GM10248 (cell line): ENCODE measurements around the gene LRR1.

ENCODE experiments used
- CTCF ChIA-PET: fragments of 300-600 bp; sonication (Branson Sonifier 250); formaldehyde crosslinking; extraction: SDS; loops from one replicate; lab custom pipeline; 2021; ENCODE audit warnings: antibody characterized with exemption; lab: Yijun Ruan, JAX
- POLR2A ChIA-PET: fragments of 350-650 bp; sonication (Branson Sonifier 250); formaldehyde crosslinking; extraction: SDS; loops from one replicate; lab custom pipeline; 2020; ENCODE audit warnings: antibody characterized with exemption; lab: Yijun Ruan, JAX
- DNase-seq: peaks from one replicate; pipeline ENCODE4 v3.0.0; 2012; ENCODE audit errors: extremely low spot score
- CTCF ChIP-seq: IDR thresholded peaks from 2 replicates; pipeline ENCODE4 v1.5.1; 2012; ENCODE audit warnings: mild to moderate bottlenecking, low read depth; ENCODE audit errors: extremely low read depth, missing control alignments, control extremely low read depth

Gene LRR1

GRCh38 chr14:49598485-49599300, at the start of gene LRR1:
LRR1 (plus strand) TSS chr14:49598940; CDS start chr14:49599021, 81 bp downstream.
- no peak for TF ChIP-seq CTCF
- peak; percentile 82 for DNase-seq
- CTCF ChIA-PET = interaction anchor here (0.6 to 3.1 kb wide), 8 partner anchors 9 to 263 kb away, joined by 3 to 44 read pairs (median 3); partner anchors contain the start of genes DNAAF2, MGAT2, NEMF and RPL36AL
- POLR2A ChIA-PET = interaction anchor here (0.7 to 1.7 kb wide), 4 partner anchors 12 to 264 kb away, joined by 5 to 11 read pairs (median 8); partner anchors contain the start of genes MGAT2, RPL36AL and RPS29

GRCh38 chr14:49549446-49549845, 49.3 kb upstream of the LRR1 start:
- CTCF ChIA-PET = interaction anchor here (1.0 to 1.2 kb wide), 2 partner anchors 8 to 88 kb away, joined by 3 read pairs; no protein-coding TSS in a partner anchor
- TF ChIP-seq CTCF = no peak
- POLR2A ChIA-PET = no interaction called here
- no peak for DNase-seq

GRCh38 chr14:49549881-49550280, 48.9 kb upstream of the LRR1 start:
- ChIA-PET CTCF (interaction anchor here (1.0 to 1.2 kb wide), 2 partner anchors 9 to 88 kb away, joined by 3 read pairs; no protein-coding TSS in a partner anchor), POLR2A (no interaction called here)
- no peak for TF ChIP-seq CTCF
- no peak for DNase-seq

- no peak for DNase-seq
- POLR2A ChIA-PET = no interaction called here
- TF ChIP-seq CTCF = peak; percentile 19
- CTCF ChIA-PET = interaction anchor here (1.0 kb wide), 2 partner anchors 9 to 89 kb away, joined by 3 to 6 read pairs; no protein-coding TSS in a partner anchor
Observed at GRCh38 chr14:49550286-49551184, 48.2 kb upstream of the LRR1 start.

GRCh38 chr14:49551569-49551968, 47.2 kb upstream of the LRR1 start:
- ChIA-PET CTCF (no interaction called here), POLR2A (no interaction called here)
- DNase-seq = no peak
- TF ChIP-seq CTCF = no peak

- TF ChIP-seq CTCF = no peak
- CTCF ChIA-PET = interaction anchor here (1.0 kb wide), 1 partner anchor 26 kb away, joined by 3 read pairs; no protein-coding TSS in a partner anchor
- DNase-seq = no peak
- POLR2A ChIA-PET = no interaction called here
Observed at GRCh38 chr14:49553106-49553505, 45.6 kb upstream of the LRR1 start.
